OCI-LY3 (cell line): ENCODE data around the gene CNTFR.

Experiments used
- H2AFZ ChIP-seq: fragments of 200-600, 300-600 bp; shearing (Covaris generic); 2 replicates; pipeline ENCODE4 v1.6.0; 2014; ENCODE audit warnings: antibody characterized with exemption, low read depth, low read length
- H3K27ac ChIP-seq: fragments of 200-600, 300-600 bp; sonication (generic); 2 replicates; pipeline ENCODE4 v1.5.1; 2014; ENCODE audit warnings: mild to moderate bottlenecking, low read length, moderate library complexity, mixed read lengths
- H3K27me3 ChIP-seq: fragments of 200-600, 300-600 bp; sonication (generic); 2 replicates; pipeline ENCODE4 v1.6.1; 2014; ENCODE audit warnings: low read depth, low read length, mixed read lengths
- H3K36me3 ChIP-seq: fragments of 200-600, 300-600 bp; sonication (generic); replicated peaks from 2 replicates; pipeline ENCODE3; 2014; ENCODE audit warnings: low read depth, low read length, mixed read lengths
- H3K4me1 ChIP-seq: fragments of 300-600, 200-600 bp; sonication (generic); 2 replicates; pipeline ENCODE4 v1.6.1; 2014; ENCODE audit warnings: low read length, mixed read lengths
- H3K4me2 ChIP-seq: fragments of 200-600, 300-600 bp; sonication (generic); 2 replicates; pipeline ENCODE4 v1.6.1; 2014; ENCODE audit warnings: low read length, mixed read lengths
- H3K4me3 ChIP-seq: fragments of 300-600, 200-600 bp; sonication (generic); 2 replicates; pipeline ENCODE4 v1.5.1; 2014; ENCODE audit warnings: antibody characterized with exemption, mild to moderate bottlenecking, low read length, moderate library complexity
- H3K79me2 ChIP-seq: fragments of 300-600, 200-600 bp; shearing (Covaris generic); 2 replicates; pipeline ENCODE4 v1.6.1; 2014; ENCODE audit warnings: mild to moderate bottlenecking, low read length, mixed read lengths
- H3K9ac ChIP-seq: fragments of 300-600, 200-600 bp; shearing (Covaris generic); 2 replicates; pipeline ENCODE4 v1.6.0; 2014; ENCODE audit warnings: mild to moderate bottlenecking, low read length, moderate library complexity
- H3K9me3 ChIP-seq: fragments of 200-600, 300-600 bp; shearing (Covaris generic); 2 replicates; pipeline ENCODE4 v1.6.1; 2014; ENCODE audit warnings: low read length, mixed read lengths; ENCODE audit not compliant: insufficient read depth
- H4K20me1 ChIP-seq: fragments of 200-600, 300-600 bp; sonication (generic); 2 replicates; pipeline ENCODE4 v1.6.1; 2016; ENCODE audit warnings: low read length, mixed read lengths; ENCODE audit not compliant: insufficient read depth
- CTCF ChIP-seq: fragments of 200-600, 300-600 bp; sonication (generic); IDR thresholded peaks from 2 replicates; pipeline ENCODE4 v1.5.1; 2014; ENCODE audit warnings: antibody characterized with exemption, low read length, low read depth
- EZH2phosphoT487 ChIP-seq: fragments of 200-600 bp; shearing (Covaris generic); IDR thresholded peaks from 2 replicates; pipeline ENCODE4 v1.6.1; 2018; ENCODE audit warnings: antibody characterized with exemption, mixed run types, low read depth

Gene CNTFR

DNA sequence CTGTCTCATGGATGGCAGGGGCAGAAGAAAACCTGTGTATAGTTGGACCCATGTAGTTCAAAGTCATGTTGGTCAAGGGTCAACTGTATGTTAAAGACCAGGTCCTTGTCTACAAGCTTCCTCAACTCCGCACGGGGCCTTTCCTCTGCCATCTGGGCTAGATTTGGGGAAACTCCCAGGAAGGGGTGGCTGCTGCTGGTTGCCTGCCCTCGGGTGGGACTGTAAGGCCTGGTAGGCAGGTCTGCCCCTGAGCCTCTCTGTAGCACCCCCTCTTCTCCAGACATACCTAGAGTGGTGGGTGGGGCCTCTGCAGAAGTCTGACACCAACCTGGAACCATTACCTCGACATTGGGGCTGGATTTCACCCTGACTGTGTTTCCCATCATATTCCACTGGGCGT, 82.0 kb downstream of the CNTFR start:
- no peak overlapping the region for H3K4me2 ChIP-seq
- TF ChIP-seq EZH2phosphoT487 = no peak
- H3K9ac ChIP-seq = no peak overlapping the region
- no peak overlapping the region for H3K27ac ChIP-seq
- H3K36me3 ChIP-seq = no peaks in the 10 kb centered on the region
- no peaks in the 10 kb centered on the region for H4K20me1 ChIP-seq
- H3K79me2 ChIP-seq = no peaks in the 10 kb centered on the region
- peaks cover 16% of the 10 kb centered on the region for H3K27me3 ChIP-seq
- H3K4me3 ChIP-seq = no peak overlapping the region
- H3K4me1 ChIP-seq = no peaks in the 10 kb centered on the region; the same call in 1 of the 2 replicates
- H3K9me3 ChIP-seq = no peaks in the 10 kb centered on the region
- no peak overlapping the region for H2AFZ ChIP-seq

DNA sequence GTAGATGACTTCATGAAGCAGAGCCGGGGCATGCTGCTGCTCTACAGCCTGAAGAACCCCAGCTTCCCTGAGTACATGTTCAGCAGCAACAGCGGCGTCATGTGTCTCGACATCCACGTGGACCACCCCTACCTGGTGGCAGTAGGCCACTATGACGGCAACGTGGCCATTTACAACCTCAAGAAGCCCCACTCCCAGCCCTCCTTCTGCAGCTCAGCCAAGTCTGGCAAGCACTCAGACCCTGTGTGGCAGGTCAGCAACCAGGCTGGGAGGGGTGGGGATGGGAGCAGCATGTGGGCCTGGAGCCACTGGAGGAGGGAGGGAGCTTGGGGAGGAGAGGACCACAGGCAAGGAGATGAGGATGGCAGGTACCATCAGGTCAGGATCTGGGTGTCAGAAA, 82.9 kb downstream of the CNTFR start:
- H3K4me3 ChIP-seq = no peak overlapping the region
- H3K36me3 ChIP-seq = no peaks in the 10 kb centered on the region
- H2AFZ ChIP-seq = no peak overlapping the region
- no peak for TF ChIP-seq EZH2phosphoT487
- TF ChIP-seq CTCF = no peak
- H3K27ac ChIP-seq = no peak overlapping the region
- no peaks in the 10 kb centered on the region for H3K79me2 ChIP-seq
- no peaks in the 10 kb centered on the region for H4K20me1 ChIP-seq
- no peaks in the 10 kb centered on the region; the same call in 1 of the 2 replicates for H3K4me1 ChIP-seq
- H3K9me3 ChIP-seq = no peaks in the 10 kb centered on the region
- peaks cover 16% of the 10 kb centered on the region for H3K27me3 ChIP-seq
- no peak overlapping the region for H3K9ac ChIP-seq
- no peak overlapping the region for H3K4me2 ChIP-seq

GRCh38 chr9:34505370-34506120, 84.0 kb downstream of the CNTFR start:
- Histone ChIP-seq H4K20me1 (no peaks in the 10 kb centered on the region), H3K9ac (no peak overlapping the region), H2AFZ (no peak overlapping the region), H3K4me3 (no peak overlapping the region), H3K36me3 (no peaks in the 10 kb centered on the region), H3K79me2 (no peaks in the 10 kb centered on the region), H3K27me3 (peaks cover 16% of the 10 kb centered on the region), H3K27ac (no peak overlapping the region), H3K4me2 (no peak overlapping the region), H3K4me1 (peaks cover under 1% of the 10 kb centered on the region; the same call in 1 of the 2 replicates), H3K9me3 (no peaks in the 10 kb centered on the region)
- TF ChIP-seq EZH2phosphoT487 (no peak), CTCF (no peak)

- no peaks in the 10 kb centered on the region for H4K20me1 ChIP-seq
- peaks cover 3% of the 10 kb centered on the region; the same call in 1 of the 2 replicates for H3K4me1 ChIP-seq
- H3K9me3 ChIP-seq = no peaks in the 10 kb centered on the region
- no peak overlapping the region for H3K4me2 ChIP-seq
- no peaks in the 10 kb centered on the region for H3K79me2 ChIP-seq
- no peaks in the 10 kb centered on the region for H3K36me3 ChIP-seq
- no peak overlapping the region for H3K27ac ChIP-seq
- H2AFZ ChIP-seq = no peak overlapping the region
- no peak for TF ChIP-seq EZH2phosphoT487
- no peak for TF ChIP-seq CTCF
- H3K4me3 ChIP-seq = no peak overlapping the region
- H3K9ac ChIP-seq = no peak overlapping the region
- H3K27me3 ChIP-seq = peaks cover 18% of the 10 kb centered on the region
These were observed 86.1 kb downstream of the CNTFR start for GRCh38 chr9:34503406-34503805.
